GM12878 (cell line): ENCODE measurements around the gene RAB31. TPM values are rescaled to one million over a fixed set of nuclear protein-coding genes. Genes with fewer than 3 reads are reported as not detected.

Experiments
- ATAC-seq: fragments of 200-7000 bp; cut with Tn5 transposase; 3 replicates; pipeline ENCODE4 v1.9.1; 2020; ENCODE audit warnings: mild to moderate bottlenecking, moderate library complexity
- BruUV-seq: library from RNA; stranded (reverse); fragments of 400-500 nt; replicated peaks from 2 replicates; lab custom pipeline; 2021; lab: Mats Ljungman, UMichigan
- CTCF ChIA-PET: fragments of 300-600 bp; sonication (Branson Sonifier 250); formaldehyde crosslinking; extraction: SDS; loops from one replicate; lab custom pipeline; 2021; ENCODE audit warnings: inconsistent platforms; lab: Yijun Ruan, JAX
- POLR2A ChIA-PET: fragments of 350-600 bp; formaldehyde crosslinking; extraction: SDS; loops from one replicate; lab custom pipeline; 2021; ENCODE audit warnings: inconsistent platforms; lab: Charles Lee
- RAD21 ChIA-PET: fragments of 300-600 bp; sonication (Branson Sonifier 250); formaldehyde crosslinking; loops from one replicate; lab custom pipeline; 2023; ENCODE audit warnings: antibody characterized with exemption; ENCODE audit not compliant: unreplicated experiment; lab: Charles Lee
- SMC1A ChIA-PET: fragments of 300-600 bp; sonication (Branson Sonifier 250); formaldehyde crosslinking; loops from one replicate; lab custom pipeline; 2023; ENCODE audit not compliant: unreplicated experiment, uncharacterized antibody; lab: Charles Lee
- DNase-seq: peaks from one replicate; pipeline ENCODE4 v3.0.0-alpha.2; 2011; ENCODE audit warnings: low read depth, low spot score
- FAIRE-seq: peaks from 3 replicates; lab custom pipeline; 2011; peaks lifted over from hg19 to GRCh38; lab: Jason Lieb, UNC
- H2AFZ ChIP-seq: 2 replicates; pipeline ENCODE4 v1.6.0; 2011; ENCODE audit warnings: low read depth, low read length, control low read depth; ENCODE audit not compliant: control insufficient read depth
- H3K27ac ChIP-seq: 2 replicates; pipeline ENCODE4 v1.5.1; 2011; ENCODE audit warnings: control low read depth; ENCODE audit not compliant: control insufficient read depth, insufficient read depth
- H3K27me3 ChIP-seq, 2 experiments: replicated peaks in 1 of 2; 2 replicates each; pipeline versions ENCODE4 v1.6.0 to v1.6.1; 2011; ENCODE audit warnings: low read length in 1 of 2; ENCODE audit not compliant: control insufficient read depth in 2 of 2, insufficient read depth in 2 of 2
- H3K36me3 ChIP-seq, 2 experiments: 2 replicates each; pipeline ENCODE4 v1.5.1; 2011; ENCODE audit warnings: low read length in 1 of 2; ENCODE audit not compliant: control insufficient read depth in 2 of 2, insufficient read depth in 2 of 2
- H3K4me1 ChIP-seq: 2 replicates; pipeline ENCODE4 v1.6.1; 2011; ENCODE audit warnings: mild to moderate bottlenecking, low read length, moderate library complexity, mixed read lengths; ENCODE audit not compliant: control insufficient read depth, insufficient read depth
- H3K4me2 ChIP-seq: 2 replicates; pipeline ENCODE4 v1.6.0; 2011; ENCODE audit warnings: control low read depth; ENCODE audit not compliant: control insufficient read depth, insufficient read depth
- H3K4me3 ChIP-seq: fragments of 200-600 bp; sonication (generic); 2 replicates; pipeline ENCODE4 v1.5.1; 2016
- H3K79me2 ChIP-seq: 2 replicates; pipeline ENCODE4 v1.6.0; 2011; ENCODE audit warnings: low read length; ENCODE audit not compliant: control insufficient read depth, insufficient read depth
- H3K9ac ChIP-seq: 2 replicates; pipeline ENCODE4 v1.8.0; 2011; ENCODE audit warnings: low read length, control low read depth, mixed read lengths; ENCODE audit not compliant: control insufficient read depth, insufficient read depth
- H3K9me3 ChIP-seq: replicated peaks from 3 replicates; pipeline ENCODE4 v1.5.1; 2011; ENCODE audit warnings: mild to moderate bottlenecking, low read length; ENCODE audit not compliant: control insufficient read depth, insufficient read depth
- H4K20me1 ChIP-seq: 2 replicates; pipeline ENCODE4 v1.6.0; 2011; ENCODE audit not compliant: control insufficient read depth, insufficient read depth
- ASH2L ChIP-seq: fragments of 300-600, 200-600 bp; sonication (generic); IDR thresholded peaks from 2 replicates; pipeline ENCODE4 v1.6.1; 2017; ENCODE audit warnings: low read depth, mild to moderate bottlenecking, borderline replicate concordance
- ATF3 ChIP-seq: IDR thresholded peaks from 2 replicates; pipeline ENCODE4 v1.6.1; 2011; ENCODE audit warnings: low read depth, mild to moderate bottlenecking, low read length, moderate library complexity, borderline replicate concordance; ENCODE audit errors: extremely low read depth
- ATF7 ChIP-seq: fragments of 450-650 bp; IDR thresholded peaks from 2 replicates; pipeline ENCODE4 v1.6.1; 2016; ENCODE audit warnings: low read depth, mild to moderate bottlenecking
- CREM ChIP-seq: IDR thresholded peaks from 2 replicates; pipeline ENCODE4 v1.6.1; 2014; ENCODE audit warnings: antibody characterized with exemption, low read depth
- FOS ChIP-seq: IDR thresholded peaks from 3 replicates; pipeline ENCODE4 v1.6.1; 2011; ENCODE audit warnings: borderline replicate concordance; ENCODE audit not compliant: insufficient read length; ENCODE audit errors: extremely low read depth
- GABPA ChIP-seq: IDR thresholded peaks from 2 replicates; pipeline ENCODE4 v1.6.1; 2014; ENCODE audit warnings: antibody characterized with exemption, low read depth, mild to moderate bottlenecking, inconsistent platforms
- HDAC2 ChIP-seq: fragments of 200-600 bp; sonication (generic); IDR thresholded peaks from 2 replicates; pipeline ENCODE4 v1.6.1; 2017
- HDGF ChIP-seq: fragments of 450-650 bp; IDR thresholded peaks from 2 replicates; pipeline ENCODE4 v1.6.1; 2016; ENCODE audit warnings: antibody characterized with exemption
- HSF1 ChIP-seq: fragments of 150-350 bp; IDR thresholded peaks from 2 replicates; pipeline ENCODE4 v1.6.1; 2014; ENCODE audit warnings: mild to moderate bottlenecking, low read depth, low read length
- IRF5 ChIP-seq: fragments of 450-650 bp; IDR thresholded peaks from 2 replicates; pipeline ENCODE4 v1.6.1; 2017; ENCODE audit warnings: borderline replicate concordance
- MEF2B ChIP-seq: fragments of 450-650 bp; IDR thresholded peaks from 2 replicates; pipeline ENCODE4 v1.6.1; 2018; ENCODE audit warnings: mild to moderate bottlenecking, moderate library complexity; ENCODE audit not compliant: partially characterized antibody, poor library complexity, severe bottlenecking
- MYB ChIP-seq: fragments of 150-350 bp; IDR thresholded peaks from 2 replicates; pipeline ENCODE4 v1.6.1; 2014; ENCODE audit warnings: mild to moderate bottlenecking, low read depth, low read length, borderline replicate concordance
- RUNX3 ChIP-seq: IDR thresholded peaks from 2 replicates; pipeline ENCODE4 v1.6.1; 2012; ENCODE audit warnings: low read length, inconsistent platforms
- SIN3A ChIP-seq: IDR thresholded peaks from 2 replicates; pipeline ENCODE4 v1.6.1; 2012; ENCODE audit warnings: low read depth, low read length, improper control_type of control experiment
- TBL1XR1 ChIP-seq: IDR thresholded peaks from 2 replicates; pipeline ENCODE4 v1.6.1; 2012; ENCODE audit warnings: low read depth, low read length, improper control_type of control experiment
- ZNF687 ChIP-seq: fragments of 450-650 bp; IDR thresholded peaks from 2 replicates; pipeline ENCODE4 v1.6.1; 2017; ENCODE audit warnings: mild to moderate bottlenecking, moderate library complexity
- WGBS: methylation state at CpG from one replicate; pipeline ENCODE4 v1.1.6; 2016; ENCODE audit warnings: low lambda C conversion rate; ENCODE audit not compliant: insufficient replicate concordance, insufficient coverage; ENCODE audit errors: missing lambda C conversion rate; 5-methylcytosine and 5-hydroxymethylcytosine counted together
- in situ Hi-C: fragments of 300-500 bp; cut with MboI; formaldehyde crosslinking; loops from 9 replicates; pipeline ENCODE4 v1.14.3; 2018; ENCODE audit warnings: mixed read lengths
- intact Hi-C: fragments of 100-400 bp; cut with micrococcal nuclease; formaldehyde crosslinking; loops from one replicate; pipeline ENCODE4 v1.14.2; 2022; ENCODE audit not compliant: unreplicated experiment
- polyA plus RNA-seq, 11 experiments: library from polyadenylated mRNA; depleted of rRNA in 4 of 11; unstranded in 6 of 11; stranded (reverse) in 5 of 11; fragments of >200 nt; fragmentation: Nextera tagmentation in 4 of 11; fragmentation: Illumina TruSeq in 1 of 11; extraction: Ambion mirVana in 4 of 11; extraction: Trizol in 1 of 11; gene quantifications; 1 replicate in 1 of 11; 2 replicates in 10 of 11; pipeline versions ENCODE4 v1.2.1 to v1.2.3, GENCODE V29; 2011 to 2016; ENCODE audit warnings: inconsistent platforms in 2 of 11, missing spikeins in 2 of 11, low read depth in 1 of 11
- total RNA-seq, 4 experiments: library from RNA; depleted of rRNA in 3 of 4; stranded (reverse); fragments of >200 nt in 3 of 4; fragmentation: Illumina TruSeq in 1 of 4; extraction: Trizol in 1 of 4; gene quantifications; 2 replicates each; pipeline versions ENCODE4 v1.2.1 to v1.2.3, GENCODE V29; 2013 to 2021

RAB31 gene
- total and polyA plus RNA-seq, 10 of the 15 experiments (the other 5 are each of a cell fraction or from before 2014, with no cell fraction given), result 0.80 to 23.3 (median 12.2) TPM

GRCh38 chr18:9806905-9807304, 98.8 kb downstream of the RAB31 start:
- no peaks in the 10 kb centered on the region for H3K79me2 ChIP-seq
- in situ Hi-C loops, result no loop called here
- WGBS, result 82% methylated on average over 9 of the region's 9 CpGs

More at GRCh38 chr18:9806905-9807304, 98.8 kb downstream of the RAB31 start:
- no peaks in the 10 kb centered on the region for H4K20me1 ChIP-seq
- BruUV-seq, result no TSS peak
- intact Hi-C loops, result no loop called here
- ChIA-PET RAD21 (no interaction called here), POLR2A (no interaction called here), CTCF (no interaction called here), SMC1A (no interaction called here)
- no peaks in the 10 kb centered on the region for H3K4me1 ChIP-seq
- no peak overlapping the region for H3K4me2 ChIP-seq
- ATAC-seq (no peak), DNase-seq (no peak), FAIRE-seq (no peak)
- H2AFZ ChIP-seq, result no peak overlapping the region
- H3K36me3 ChIP-seq, result no peaks in the 10 kb centered on the region
- TF ChIP-seq HDAC2 (no peak), IRF5 (no peak), MYB (no peak), ATF7 (no peak), MEF2B (no peak), TBL1XR1 (no peak), GABPA (no peak), RUNX3 (no peak), ASH2L (no peak), CREM (no peak), HDGF (no peak), SIN3A (no peak), HSF1 (no peak), FOS (no peak), ATF3 (no peak), ZNF687 (no peak)
- no peak overlapping the region for H3K9ac ChIP-seq
- H3K4me3 ChIP-seq, result no peak overlapping the region
- H3K27me3 ChIP-seq, result no peaks in the 10 kb centered on the region; a peak in 1 of 4 replicates
- no peak overlapping the region for H3K27ac ChIP-seq
- no peaks in the 10 kb centered on the region for H3K9me3 ChIP-seq
